ENCODE measurements around the gene RUFY1. TPM values are rescaled to one million over a fixed set of nuclear protein-coding genes. Genes with fewer than 3 reads are reported as not detected.
"Not testable (repeated sequence)": the region's sequence is repeated elsewhere in the genome, so short reads cannot be mapped to it uniquely, and the experiment has no call there.

Gene RUFY1
- total RNA-seq, 1 experiment from 2014 or later: 63.9 TPM

GRCh38 chr5:179534431-179534830, 15.9 kb upstream of the RUFY1 start:
- Histone ChIP-seq H3K9me2 (ENCODE audit: insufficient read depth) (no peaks in the 10 kb centered on the region), H3K27ac (no peak overlapping the region), H4K20me1 (ENCODE audit: insufficient read depth) (no peaks in the 10 kb centered on the region), H3K4me2 (no peak overlapping the region), H3K79me2 (ENCODE audit: low read depth) (no peaks in the 10 kb centered on the region), H3F3A (ENCODE audit: insufficient read depth, low read depth) (no peaks in the 10 kb centered on the region), H3K36me3 (ENCODE audit: low read depth) (no peaks in the 10 kb centered on the region), H3K4me3 (no peak overlapping the region), H3K27me3 (ENCODE audit: insufficient read depth, low read depth) (no peaks in the 10 kb centered on the region), H3K4me1 (replicated peaks; ENCODE audit: insufficient read depth) (no peaks in the 10 kb centered on the region), H2AFZ (no peak overlapping the region), H3K9me3 (ENCODE audit: insufficient read depth, low read depth) (no peaks in the 10 kb centered on the region; the same call in 1 of the 2 replicates)
- no peak for DNase-seq
- intact Hi-C loops (cut with micrococcal nuclease; ENCODE audit: unreplicated experiment): no loop called here
- CTCF ChIA-PET: no interaction called here
- TF ChIP-seq, protein P1, sequence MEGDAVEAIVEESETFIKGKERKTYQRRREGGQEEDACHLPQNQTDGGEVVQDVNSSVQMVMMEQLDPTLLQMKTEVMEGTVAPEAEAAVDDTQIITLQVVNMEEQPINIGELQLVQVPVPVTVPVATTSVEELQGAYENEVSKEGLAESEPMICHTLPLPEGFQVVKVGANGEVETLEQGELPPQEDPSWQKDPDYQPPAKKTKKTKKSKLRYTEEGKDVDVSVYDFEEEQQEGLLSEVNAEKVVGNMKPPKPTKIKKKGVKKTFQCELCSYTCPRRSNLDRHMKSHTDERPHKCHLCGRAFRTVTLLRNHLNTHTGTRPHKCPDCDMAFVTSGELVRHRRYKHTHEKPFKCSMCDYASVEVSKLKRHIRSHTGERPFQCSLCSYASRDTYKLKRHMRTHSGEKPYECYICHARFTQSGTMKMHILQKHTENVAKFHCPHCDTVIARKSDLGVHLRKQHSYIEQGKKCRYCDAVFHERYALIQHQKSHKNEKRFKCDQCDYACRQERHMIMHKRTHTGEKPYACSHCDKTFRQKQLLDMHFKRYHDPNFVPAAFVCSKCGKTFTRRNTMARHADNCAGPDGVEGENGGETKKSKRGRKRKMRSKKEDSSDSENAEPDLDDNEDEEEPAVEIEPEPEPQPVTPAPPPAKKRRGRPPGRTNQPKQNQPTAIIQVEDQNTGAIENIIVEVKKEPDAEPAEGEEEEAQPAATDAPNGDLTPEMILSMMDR (conservative IDR thresholded peaks at IDR 0.05): no peak
- POLR2A ChIA-PET (ENCODE audit: unreplicated experiment): no interaction called here
- BruUV-seq (replicated peaks): no TSS peak

DNA sequence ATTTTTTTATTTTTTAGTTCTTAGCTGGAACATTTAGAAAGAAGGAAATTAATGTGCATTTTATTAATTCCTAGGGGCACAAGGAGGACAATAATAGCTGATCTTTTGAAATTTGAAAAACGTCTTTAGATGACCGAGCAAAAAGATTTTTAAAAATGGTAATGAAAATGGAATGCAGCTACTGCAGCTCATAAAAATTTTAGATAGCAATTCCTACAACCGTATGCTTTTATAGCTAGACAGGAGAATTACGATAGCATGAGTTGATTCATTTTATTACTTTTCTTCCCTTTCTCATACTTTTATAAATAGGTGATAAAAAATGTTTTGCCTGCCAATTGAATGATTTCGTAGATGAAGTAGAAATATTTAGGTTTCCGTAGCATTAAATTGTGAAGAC, 13.7 kb upstream of the RUFY1 start:
- no peaks in the 10 kb centered on the region for H3K79me2 ChIP-seq (ENCODE audit: low read depth)
- H2AFZ ChIP-seq: no peak overlapping the region
- no peak for TF ChIP-seq EZH2 (IDR thresholded peaks at IDR 0.05; ENCODE audit: low read depth)
- TF ChIP-seq, protein P1 (conservative IDR thresholded peaks at IDR 0.05): no peak
- no peaks in the 10 kb centered on the region for H3K36me3 ChIP-seq (ENCODE audit: low read depth)
- no peak overlapping the region for H3K4me2 ChIP-seq
- intact Hi-C loops (cut with micrococcal nuclease; ENCODE audit: unreplicated experiment): no loop called here
- no peaks in the 10 kb centered on the region for H3K4me1 ChIP-seq (replicated peaks; ENCODE audit: insufficient read depth)
- H3F3A ChIP-seq (ENCODE audit: insufficient read depth, low read depth): no peaks in the 10 kb centered on the region
- H4K20me1 ChIP-seq (ENCODE audit: insufficient read depth): no peaks in the 10 kb centered on the region
- ChIA-PET POLR2A (ENCODE audit: unreplicated experiment) (no interaction called here), CTCF (no interaction called here)
- no peaks in the 10 kb centered on the region for H3K9me2 ChIP-seq (ENCODE audit: insufficient read depth)
- H3K27ac ChIP-seq: no peak overlapping the region
- BruUV-seq (replicated peaks): no TSS peak
- H3K9me3 ChIP-seq (ENCODE audit: insufficient read depth, low read depth): no peaks in the 10 kb centered on the region
- DNase-seq: no peak
- H3K27me3 ChIP-seq (ENCODE audit: insufficient read depth, low read depth): no peaks in the 10 kb centered on the region
- no peak overlapping the region for H3K4me3 ChIP-seq

- H3F3A ChIP-seq (ENCODE audit: insufficient read depth, low read depth): no peaks in the 10 kb centered on the region
- H3K79me2 ChIP-seq (ENCODE audit: low read depth): no peaks in the 10 kb centered on the region
- no peak for DNase-seq
- POLR2A ChIA-PET (ENCODE audit: unreplicated experiment): no interaction called here
- no peaks in the 10 kb centered on the region for H3K9me3 ChIP-seq (ENCODE audit: insufficient read depth, low read depth)
- no peak overlapping the region for H2AFZ ChIP-seq
- H3K4me3 ChIP-seq: no peak overlapping the region
- CTCF ChIA-PET: no interaction called here
- no peaks in the 10 kb centered on the region for H3K27me3 ChIP-seq (ENCODE audit: insufficient read depth, low read depth)
- H4K20me1 ChIP-seq (ENCODE audit: insufficient read depth): no peaks in the 10 kb centered on the region
- no TSS peak for BruUV-seq (replicated peaks)
- H3K36me3 ChIP-seq (ENCODE audit: low read depth): no peaks in the 10 kb centered on the region
- no peak overlapping the region for H3K27ac ChIP-seq
- TF ChIP-seq, protein P1 (conservative IDR thresholded peaks at IDR 0.05): no peak
- TF ChIP-seq EZH2 (IDR thresholded peaks at IDR 0.05; ENCODE audit: low read depth): no peak
- H3K4me1 ChIP-seq (replicated peaks; ENCODE audit: insufficient read depth): no peaks in the 10 kb centered on the region
- no peaks in the 10 kb centered on the region for H3K9me2 ChIP-seq (ENCODE audit: insufficient read depth)
- H3K4me2 ChIP-seq: no peak overlapping the region
- intact Hi-C loops (cut with micrococcal nuclease; ENCODE audit: unreplicated experiment): no loop called here
Observed at GRCh38 chr5:179542170-179542569, 8.2 kb upstream of the RUFY1 start.

GRCh38 chr5:179543275-179543674, 7.1 kb upstream of the RUFY1 start:
- H3K27me3 ChIP-seq (ENCODE audit: insufficient read depth, low read depth); POLR2A ChIA-PET (ENCODE audit: unreplicated experiment); H4K20me1 ChIP-seq (ENCODE audit: insufficient read depth); H3K27ac ChIP-seq; H3F3A ChIP-seq (ENCODE audit: insufficient read depth, low read depth); H3K4me1 ChIP-seq (replicated peaks; ENCODE audit: insufficient read depth); H3K9me2 ChIP-seq (ENCODE audit: insufficient read depth); H3K4me3 ChIP-seq; H3K4me2 ChIP-seq; DNase-seq; H3K36me3 ChIP-seq (ENCODE audit: low read depth); BruUV-seq (replicated peaks); intact Hi-C loops (cut with micrococcal nuclease; ENCODE audit: unreplicated experiment); H3K9me3 ChIP-seq (ENCODE audit: insufficient read depth, low read depth); CTCF ChIA-PET; H2AFZ ChIP-seq; H3K79me2 ChIP-seq (ENCODE audit: low read depth): not testable (repeated sequence)

Measured in PC-9 (cell line).